ENCODE results near the gene TSHZ2.

The TSHZ2 gene

GRCh38 chr20:53260591-53260990 lies 288.4 kb downstream of the TSHZ2 start:
- DNase-seq, result no peak

GRCh38 chr20:53262365-53262764 lies 290.2 kb downstream of the TSHZ2 start:
- DNase-seq, result no peak

- no peak for DNase-seq
Measured at GRCh38 chr20:53263554-53264438, 291.6 kb downstream of the TSHZ2 start.

GRCh38 chr20:53264604-53265003 lies 292.4 kb downstream of the TSHZ2 start:
- DNase-seq, result no peak

- no peak for DNase-seq
Measured at GRCh38 chr20:53265304-53265875, 293.2 kb downstream of the TSHZ2 start.

GRCh38 chr20:53269380-53269779 lies 297.2 kb downstream of the TSHZ2 start:
- no peak for DNase-seq

- DNase-seq, result no peak
Measured at GRCh38 chr20:53270792-53271375, 298.7 kb downstream of the TSHZ2 start.

GRCh38 chr20:53274365-53274764 lies 302.2 kb downstream of the TSHZ2 start:
- DNase-seq, result no peak

GRCh38 chr20:53274807-53275206 lies 302.6 kb downstream of the TSHZ2 start:
- DNase-seq, result no peak

- no peak for DNase-seq
Measured at GRCh38 chr20:53276143-53276542, 304.0 kb downstream of the TSHZ2 start.

- no peak for DNase-seq
Measured at GRCh38 chr20:53278555-53278954, 306.4 kb downstream of the TSHZ2 start.

GRCh38 chr20:53279735-53280134 lies 307.6 kb downstream of the TSHZ2 start:
- no peak for DNase-seq

- DNase-seq, result no peak
Measured at GRCh38 chr20:53281557-53282117, 309.5 kb downstream of the TSHZ2 start.

GRCh38 chr20:53282217-53282955 lies 310.2 kb downstream of the TSHZ2 start:
- no peak for DNase-seq

GRCh38 chr20:53283011-53283410 lies 310.9 kb downstream of the TSHZ2 start:
- no peak for DNase-seq

- no peak for DNase-seq
Measured at GRCh38 chr20:53283597-53283996, 311.4 kb downstream of the TSHZ2 start.

GRCh38 chr20:53284256-53284655 lies 312.1 kb downstream of the TSHZ2 start:
- DNase-seq, result no peak

- no peak for DNase-seq
Measured at GRCh38 chr20:53284696-53285095, 312.5 kb downstream of the TSHZ2 start.

GRCh38 chr20:53287357-53288042 lies 315.3 kb downstream of the TSHZ2 start:
- no peak for DNase-seq

- no peak for DNase-seq
Measured at GRCh38 chr20:53291548-53291947, 319.4 kb downstream of the TSHZ2 start.

GRCh38 chr20:53292347-53292746 lies 320.2 kb downstream of the TSHZ2 start:
- no peak for DNase-seq

- DNase-seq, result no peak
Measured at GRCh38 chr20:53294804-53295203, 322.6 kb downstream of the TSHZ2 start.
